ENCODE results near the gene KLHDC10. TPM values are rescaled to one million over a fixed set of nuclear protein-coding genes. Genes with fewer than 3 reads are reported as not detected.

Gene KLHDC10
- total and polyA plus RNA-seq, 2 donors (not counting 1 experiment from before 2014, with no cell fraction given), result 7.1 to 25.7 TPM

DNA sequence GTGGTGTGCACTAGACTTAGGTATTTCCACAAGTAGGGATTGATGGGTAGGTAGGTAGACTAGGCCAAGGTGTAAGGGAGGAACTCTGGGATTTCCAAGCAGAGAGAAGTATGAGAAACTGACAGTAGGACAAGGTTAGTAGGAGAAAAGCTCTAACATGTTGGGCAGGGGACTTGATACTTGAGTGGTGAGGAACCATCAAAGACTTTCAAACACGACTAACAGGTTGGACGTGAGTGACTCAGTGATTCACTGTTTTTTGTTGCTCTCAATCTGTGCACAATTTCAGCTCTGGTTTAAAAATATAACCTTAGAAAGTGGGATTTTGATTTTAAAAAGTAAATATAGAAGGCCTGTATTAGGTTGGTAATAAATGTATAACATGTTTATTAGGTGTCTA, 44.4 kb downstream of the KLHDC10 start:
- H3K4me3 Mint-ChIP-seq, result peak overlapping the region; percentile 35
- ChIA-PET POLR2A (no interaction called here), CTCF (interaction anchor here (0.7 to 1.7 kb wide), 4 partner anchors 19 to 54 kb away, joined by 3 to 8 read pairs (median 3); no protein-coding TSS in a partner anchor)
- Histone ChIP-seq H3K27me3 (replicated peaks in 1 of 4; ENCODE audit: control extremely low read depth in 1 of 4, control insufficient read depth in 3 of 4, insufficient read depth in 4 of 4, low read length in 3 of 4) (no peaks in the 10 kb centered on the region), H2AFZ (ENCODE audit: insufficient read depth, low read depth, low read length, poor library complexity, severe bottlenecking) (no peak overlapping the region), H4K20me1 (ENCODE audit: control insufficient read depth, insufficient read depth, low read length, poor library complexity, severe bottlenecking) (no peaks in the 10 kb centered on the region), H3K4me1 (ENCODE audit: control insufficient read depth in 2 of 2, insufficient read depth in 2 of 2, low read length in 2 of 2) (peaks cover 17 to 19% of the 10 kb centered on the region in 2 donors), H3K27ac (ENCODE audit: low read length in 2 of 2) (no peak overlapping the region), H3K4me2 (replicated peaks; ENCODE audit: low read depth, low read length, poor library complexity, severe bottlenecking) (peak overlapping the region; percentile 44), H3K79me2 (ENCODE audit: control insufficient read depth, insufficient read depth, low read length) (peaks cover 5% of the 10 kb centered on the region), H3K9me3 (ENCODE audit: control extremely low read depth in 1 of 3, control insufficient read depth in 2 of 3, insufficient read depth in 1 of 3, low read length in 2 of 3) (no peaks in the 10 kb centered on the region), H3K9ac (ENCODE audit: low read length) (no peak overlapping the region), H3K36me3 (replicated peaks in 1 of 2; ENCODE audit: control extremely low read depth in 1 of 2, control insufficient read depth in 1 of 2, extremely low read depth in 1 of 2, insufficient read depth in 2 of 2, low read length in 1 of 2) (peaks cover 0 to 1% of the 10 kb centered on the region in 2 experiments), H3K4me3 (ENCODE audit: control extremely low read depth in 1 of 5, extremely low read depth in 1 of 5, insufficient read depth in 1 of 5, low read depth in 2 of 5, low read length in 4 of 5) (no peak overlapping the region)
- no peaks in the 10 kb centered on the region for H3K9me3 Mint-ChIP-seq (ENCODE audit: insufficient read depth)
- WGBS (ENCODE audit: insufficient coverage), result 100% methylated on average over 1 of the region's 2 CpGs
- H3K4me1 Mint-ChIP-seq, result peaks cover 31% of the 10 kb centered on the region
- DNase-seq, result no peak
- intact Hi-C loops (cut with micrococcal nuclease), result no loop called here
- H3K27ac Mint-ChIP-seq, result peak overlapping the region; percentile 54
- H3K27me3 Mint-ChIP-seq, result no peaks in the 10 kb centered on the region
- no peak for ATAC-seq (ENCODE audit: low read depth)
- TF ChIP-seq EZH2 (IDR thresholded peaks at IDR 0.05; ENCODE audit: borderline replicate concordance, insufficient read depth, low read depth, low read length, poor library complexity, severe bottlenecking), result no peak
- TF ChIP-seq, protein P1, sequence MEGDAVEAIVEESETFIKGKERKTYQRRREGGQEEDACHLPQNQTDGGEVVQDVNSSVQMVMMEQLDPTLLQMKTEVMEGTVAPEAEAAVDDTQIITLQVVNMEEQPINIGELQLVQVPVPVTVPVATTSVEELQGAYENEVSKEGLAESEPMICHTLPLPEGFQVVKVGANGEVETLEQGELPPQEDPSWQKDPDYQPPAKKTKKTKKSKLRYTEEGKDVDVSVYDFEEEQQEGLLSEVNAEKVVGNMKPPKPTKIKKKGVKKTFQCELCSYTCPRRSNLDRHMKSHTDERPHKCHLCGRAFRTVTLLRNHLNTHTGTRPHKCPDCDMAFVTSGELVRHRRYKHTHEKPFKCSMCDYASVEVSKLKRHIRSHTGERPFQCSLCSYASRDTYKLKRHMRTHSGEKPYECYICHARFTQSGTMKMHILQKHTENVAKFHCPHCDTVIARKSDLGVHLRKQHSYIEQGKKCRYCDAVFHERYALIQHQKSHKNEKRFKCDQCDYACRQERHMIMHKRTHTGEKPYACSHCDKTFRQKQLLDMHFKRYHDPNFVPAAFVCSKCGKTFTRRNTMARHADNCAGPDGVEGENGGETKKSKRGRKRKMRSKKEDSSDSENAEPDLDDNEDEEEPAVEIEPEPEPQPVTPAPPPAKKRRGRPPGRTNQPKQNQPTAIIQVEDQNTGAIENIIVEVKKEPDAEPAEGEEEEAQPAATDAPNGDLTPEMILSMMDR (IDR thresholded peaks at IDR 0.05), result no peak

DNA sequence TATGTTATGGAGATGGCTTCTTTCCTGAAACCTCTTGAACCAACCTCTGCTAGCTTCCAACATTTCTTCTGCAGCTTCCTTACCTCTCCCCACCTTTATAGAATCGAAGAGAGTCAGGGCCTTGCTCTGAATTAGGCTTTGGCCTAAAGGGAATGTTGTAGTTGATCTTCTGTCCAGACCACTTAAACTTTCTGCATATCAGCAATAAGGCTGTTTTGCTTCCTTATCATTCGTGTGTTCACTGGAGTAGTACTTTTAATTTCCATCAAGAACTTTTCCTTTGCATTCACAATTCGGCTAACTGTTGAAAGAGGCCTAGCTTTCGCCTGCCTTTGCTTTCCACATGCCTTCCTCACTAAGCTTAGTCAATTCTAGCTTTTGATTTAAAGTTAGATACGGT, 48.0 kb downstream of the KLHDC10 start:
- Histone ChIP-seq H3K4me1 (ENCODE audit: control insufficient read depth in 2 of 2, insufficient read depth in 2 of 2, low read length in 2 of 2) (peaks cover 14 to 16% of the 10 kb centered on the region in 2 donors), H3K9me3 (ENCODE audit: control extremely low read depth in 1 of 3, control insufficient read depth in 2 of 3, insufficient read depth in 1 of 3, low read length in 2 of 3) (no peaks in the 10 kb centered on the region), H2AFZ (ENCODE audit: insufficient read depth, low read depth, low read length, poor library complexity, severe bottlenecking) (no peak overlapping the region), H3K79me2 (ENCODE audit: control insufficient read depth, insufficient read depth, low read length) (no peaks in the 10 kb centered on the region), H4K20me1 (ENCODE audit: control insufficient read depth, insufficient read depth, low read length, poor library complexity, severe bottlenecking) (no peaks in the 10 kb centered on the region), H3K27me3 (replicated peaks in 1 of 4; ENCODE audit: control extremely low read depth in 1 of 4, control insufficient read depth in 3 of 4, insufficient read depth in 4 of 4, low read length in 3 of 4) (no peaks in the 10 kb centered on the region), H3K4me3 (ENCODE audit: control extremely low read depth in 1 of 5, extremely low read depth in 1 of 5, insufficient read depth in 1 of 5, low read depth in 2 of 5, low read length in 4 of 5) (no peak overlapping the region), H3K9ac (ENCODE audit: low read length) (no peak overlapping the region), H3K4me2 (replicated peaks; ENCODE audit: low read depth, low read length, poor library complexity, severe bottlenecking) (no peak overlapping the region), H3K36me3 (replicated peaks in 1 of 2; ENCODE audit: control extremely low read depth in 1 of 2, control insufficient read depth in 1 of 2, extremely low read depth in 1 of 2, insufficient read depth in 2 of 2, low read length in 1 of 2) (peaks cover 4 to 27% of the 10 kb centered on the region in 2 experiments), H3K27ac (ENCODE audit: low read length in 2 of 2) (no peak overlapping the region)
- H3K27ac Mint-ChIP-seq, result no peak overlapping the region
- no peak overlapping the region for H3K4me3 Mint-ChIP-seq
- no peaks in the 10 kb centered on the region for H3K9me3 Mint-ChIP-seq (ENCODE audit: insufficient read depth)
- no peaks in the 10 kb centered on the region for H3K27me3 Mint-ChIP-seq
- peaks cover 17% of the 10 kb centered on the region for H3K4me1 Mint-ChIP-seq
- ATAC-seq (ENCODE audit: low read depth) (no peak), DNase-seq (no peak)
- ChIA-PET CTCF (no interaction called here), POLR2A (interaction anchor here (0.7 kb wide), 1 partner anchor 13 kb away, joined by 5 read pairs; no protein-coding TSS in a partner anchor)
- WGBS (ENCODE audit: insufficient coverage), result 100% methylated on average over 1 of the region's 5 CpGs
- intact Hi-C loops (cut with micrococcal nuclease), result no loop called here
- TF ChIP-seq, protein P1 (IDR thresholded peaks at IDR 0.05), result no peak
- TF ChIP-seq EZH2 (IDR thresholded peaks at IDR 0.05; ENCODE audit: borderline replicate concordance, insufficient read depth, low read depth, low read length, poor library complexity, severe bottlenecking), result no peak

Data from B cell (primary cell).